H1 (cell line): ENCODE measurements around the gene CCDC80. TPM values are rescaled to one million over a fixed set of nuclear protein-coding genes. Genes with fewer than 3 reads are reported as not detected.

Experiments
- CTCF ChIA-PET: fragments of 300-600 bp; sonication (Branson Sonifier 250); formaldehyde crosslinking; loops from one replicate; lab custom pipeline; 2021; ENCODE audit not compliant: partially characterized antibody; lab: Charles Lee
- POLR2A ChIA-PET: fragments of 300-600 bp; sonication (Branson Sonifier 250); formaldehyde crosslinking; loops from one replicate; lab custom pipeline; 2021; ENCODE audit warnings: inconsistent platforms; ENCODE audit not compliant: partially characterized antibody; lab: Charles Lee
- DNase-seq, 2 experiments: peaks; one replicate each; pipeline versions ENCODE4 v3.0.0 to v3.0.0-alpha.2; 2010 to 2022; ENCODE audit warnings: low spot score in 2 of 2, low read depth in 1 of 2, mixed read lengths in 1 of 2
- FAIRE-seq: peaks from 2 replicates; lab custom pipeline; 2011; peaks lifted over from hg19 to GRCh38; lab: Jason Lieb, UNC
- H2AFZ ChIP-seq: 2 replicates; pipeline ENCODE4 v1.8.1; 2012; ENCODE audit warnings: low read length, inconsistent platforms
- H2AK5ac ChIP-seq: 2 replicates; pipeline ENCODE4 v1.6.1; 2013; ENCODE audit warnings: low read depth, low read length
- H2BK120ac ChIP-seq: replicated peaks from 2 replicates; pipeline ENCODE3; 2013; ENCODE audit warnings: low read depth, low read length, inconsistent platforms
- H2BK12ac ChIP-seq: 2 replicates; pipeline ENCODE4 v1.6.1; 2013; ENCODE audit warnings: low read depth, low read length
- H2BK15ac ChIP-seq: 2 replicates; pipeline ENCODE4 v1.6.1; 2013; ENCODE audit warnings: low read length
- H2BK20ac ChIP-seq: 2 replicates; pipeline ENCODE4 v1.6.1; 2013; ENCODE audit warnings: low read length
- H2BK5ac ChIP-seq: 2 replicates; pipeline ENCODE4 v1.6.1; 2013; ENCODE audit warnings: low read depth, low read length
- H3K14ac ChIP-seq: 2 replicates; pipeline ENCODE4 v1.6.1; 2013; ENCODE audit warnings: inconsistent platforms; ENCODE audit not compliant: insufficient read length
- H3K18ac ChIP-seq: 2 replicates; pipeline ENCODE4 v1.6.1; 2013; ENCODE audit warnings: low read length; ENCODE audit errors: extremely low read depth
- H3K23ac ChIP-seq: 2 replicates; pipeline ENCODE4 v1.6.1; 2013; ENCODE audit warnings: inconsistent platforms; ENCODE audit not compliant: insufficient read length
- H3K23me2 ChIP-seq: 2 replicates; pipeline ENCODE4 v1.6.1; 2013; ENCODE audit warnings: low read depth, low read length
- H3K27ac ChIP-seq: 2 replicates; pipeline ENCODE4 v1.6.1; 2011; ENCODE audit warnings: low read depth, low read length, inconsistent platforms
- H3K27me3 ChIP-seq, 4 experiments: replicated peaks in 1 of 4; 1 replicate in 1 of 4; 2 replicates in 3 of 4; pipeline versions ENCODE4 v1.6.1 to v1.8.1; 2011 to 2013; ENCODE audit warnings: low read length in 3 of 4, mild to moderate bottlenecking in 3 of 4, inconsistent platforms in 2 of 4, mixed read lengths in 2 of 4, moderate library complexity in 1 of 4; ENCODE audit not compliant: control insufficient read depth in 3 of 4, insufficient read depth in 3 of 4; ENCODE audit errors: extremely low read depth in 1 of 4
- H3K36me3 ChIP-seq, 4 experiments: 2 replicates each; pipeline versions ENCODE4 v1.6.1 to v1.8.1; 2011 to 2013; ENCODE audit warnings: mild to moderate bottlenecking in 4 of 4, low read length in 3 of 4, moderate library complexity in 2 of 4, control low read depth in 1 of 4, inconsistent platforms in 1 of 4; ENCODE audit not compliant: insufficient read depth in 4 of 4, control insufficient read depth in 2 of 4
- H3K4ac ChIP-seq: replicated peaks from 2 replicates; pipeline ENCODE3; 2013; ENCODE audit warnings: low read length, low read depth, mixed read lengths, inconsistent platforms; ENCODE audit not compliant: insufficient read length
- H3K4me1 ChIP-seq, 4 experiments: replicated peaks in 1 of 4; 1 replicate in 1 of 4; 2 replicates in 3 of 4; pipeline versions ENCODE4 v1.6.1 to v1.8.1; 2011 to 2013; ENCODE audit warnings: low read length in 3 of 4, inconsistent platforms in 2 of 4, mixed read lengths in 1 of 4; ENCODE audit not compliant: insufficient read depth in 4 of 4, control insufficient read depth in 3 of 4
- H3K4me2 ChIP-seq, 2 experiments: 2 replicates each; pipeline versions ENCODE4 v1.6.1 to v1.8.1; 2011 to 2013; ENCODE audit warnings: low read depth in 2 of 2, low read length in 2 of 2, control low read depth in 1 of 2, inconsistent platforms in 1 of 2, mild to moderate bottlenecking in 1 of 2; ENCODE audit not compliant: insufficient read depth in 1 of 2
- H3K4me3 ChIP-seq, 4 experiments: fragments of 200-600, 300-600 bp in 1 of 4; sonication (generic), shearing (Covaris generic), sonication (Bioruptor Twin) in 1 of 4; 2 replicates each; pipeline versions ENCODE4 v1.5.1 to v1.8.1; 2011 to 2016; ENCODE audit warnings: low read length in 4 of 4, low read depth in 3 of 4, control low read depth in 2 of 4, inconsistent platforms in 2 of 4, mild to moderate bottlenecking in 2 of 4, mixed read lengths in 1 of 4, moderate library complexity in 1 of 4; ENCODE audit not compliant: insufficient read depth in 2 of 4; ENCODE audit errors: extremely low read depth in 1 of 4
- H3K56ac ChIP-seq: replicated peaks from 2 replicates; pipeline ENCODE3; 2013; ENCODE audit warnings: low read depth, mild to moderate bottlenecking, mixed read lengths, low read length, inconsistent platforms; ENCODE audit not compliant: insufficient read length
- H3K79me1 ChIP-seq: 2 replicates; pipeline ENCODE4 v1.6.1; 2013; ENCODE audit warnings: low read depth, low read length, control low read depth
- H3K79me2 ChIP-seq, 2 experiments: 2 replicates each; pipeline versions ENCODE4 v1.6.1 to v1.8.1; 2012 to 2013; ENCODE audit warnings: low read length in 2 of 2, mild to moderate bottlenecking in 2 of 2, inconsistent platforms in 1 of 2; ENCODE audit not compliant: insufficient read depth in 2 of 2, control insufficient read depth in 1 of 2
- H3K9ac ChIP-seq, 4 experiments: replicated peaks in 1 of 4; 1 replicate in 1 of 4; 2 replicates in 3 of 4; pipeline versions ENCODE4 v1.6.1 to v1.8.1; 2011 to 2013; ENCODE audit warnings: low read depth in 3 of 4, low read length in 3 of 4, control low read depth in 2 of 4, mild to moderate bottlenecking in 2 of 4, moderate library complexity in 2 of 4, inconsistent platforms in 1 of 4; ENCODE audit errors: extremely low read depth in 1 of 4
- H3K9me3 ChIP-seq, 2 experiments: 2 replicates each; pipeline versions ENCODE4 v1.6.1 to v1.8.1; 2012 to 2013; ENCODE audit warnings: mild to moderate bottlenecking in 2 of 2, moderate library complexity in 2 of 2, control low read depth in 1 of 2, inconsistent platforms in 1 of 2, low read depth in 1 of 2, low read length in 1 of 2, mixed read lengths in 1 of 2; ENCODE audit not compliant: insufficient read depth in 2 of 2
- H4K20me1 ChIP-seq, 2 experiments: replicated peaks in 1 of 2; 2 replicates each; pipeline versions ENCODE3 to v1.8.1; 2011 to 2013; ENCODE audit warnings: inconsistent platforms in 2 of 2, low read length in 2 of 2, mild to moderate bottlenecking in 1 of 2; ENCODE audit not compliant: insufficient read depth in 2 of 2, control insufficient read depth in 1 of 2
- H4K5ac ChIP-seq: 2 replicates; pipeline ENCODE4 v1.6.1; 2013; ENCODE audit warnings: low read length, low read depth, mixed read lengths, inconsistent platforms; ENCODE audit not compliant: insufficient read length
- H4K8ac ChIP-seq: 2 replicates; pipeline ENCODE4 v1.8.0; 2013; ENCODE audit warnings: mild to moderate bottlenecking, moderate library complexity, low read length, inconsistent platforms; ENCODE audit not compliant: insufficient read depth; ENCODE audit errors: extremely low read depth
- H4K91ac ChIP-seq: replicated peaks from 2 replicates; pipeline ENCODE3; 2013; ENCODE audit warnings: low read length, mixed read lengths, inconsistent platforms; ENCODE audit not compliant: insufficient read length
- ASH2L ChIP-seq: fragments of 200-600, 300-600 bp; sonication (generic); IDR thresholded peaks from one replicate; pipeline ENCODE4 v1.7.1; 2017; ENCODE audit warnings: low read length
- BCL11A ChIP-seq, 2 experiments: IDR thresholded peaks; one replicate each; pipeline ENCODE4 v1.6.1; 2011; ENCODE audit warnings: low read depth in 2 of 2, low read length in 2 of 2, mild to moderate bottlenecking in 2 of 2
- CHD1 ChIP-seq: IDR thresholded peaks from 2 replicates; pipeline ENCODE4 v1.6.1; 2012; ENCODE audit warnings: low read depth, low read length, improper control_type of control experiment
- GTF2F1 ChIP-seq: IDR thresholded peaks from 2 replicates; pipeline ENCODE4 v1.6.1; 2012; ENCODE audit warnings: low read depth, low read length, improper control_type of control experiment, borderline replicate concordance
- JUND ChIP-seq: IDR thresholded peaks from 2 replicates; pipeline ENCODE4 v1.6.1; 2011; ENCODE audit warnings: mild to moderate bottlenecking, improper control_type of control experiment, low read length
- POU5F1 ChIP-seq: IDR thresholded peaks from 2 replicates; pipeline ENCODE4 v1.6.1; 2011; ENCODE audit warnings: low read depth, mild to moderate bottlenecking, low read length, moderate library complexity
- RAD21 ChIP-seq, 2 experiments: IDR thresholded peaks in 1 of 2; conservative IDR thresholded peaks in 1 of 2; 2 replicates each; pipeline ENCODE4 v1.6.1; 2011; ENCODE audit warnings: low read depth in 2 of 2, low read length in 2 of 2, improper control_type of control experiment in 1 of 2, inconsistent platforms in 1 of 2, mild to moderate bottlenecking in 1 of 2, moderate library complexity in 1 of 2
- RFX5 ChIP-seq: IDR thresholded peaks from 2 replicates; pipeline ENCODE4 v1.6.1; 2011; ENCODE audit warnings: low read depth, low read length, improper control_type of control experiment, borderline replicate concordance
- SIRT6 ChIP-seq: IDR thresholded peaks from one replicate; pipeline ENCODE4 v1.7.1; 2012; ENCODE audit warnings: low read length, inconsistent platforms
- SP4 ChIP-seq: IDR thresholded peaks from 2 replicates; pipeline ENCODE4 v1.6.1; 2012; ENCODE audit warnings: low read length, inconsistent platforms
- TEAD4 ChIP-seq: IDR thresholded peaks from 2 replicates; pipeline ENCODE4 v1.6.1; 2012; ENCODE audit warnings: low read depth, low read length, inconsistent platforms, mixed read lengths
- YY1 ChIP-seq: IDR thresholded peaks from 2 replicates; pipeline ENCODE4 v1.6.1; 2011; ENCODE audit warnings: low read depth, mild to moderate bottlenecking, low read length
- WGBS, 2 experiments: shearing (Covaris generic) in 1 of 2; methylation state at CpG; one replicate each; pipeline versions ENCODE4 v1.1.6 to v1.1.7; 2013 to 2015; ENCODE audit warnings: low lambda C conversion rate in 2 of 2, mixed read lengths in 2 of 2, inconsistent platforms in 1 of 2, low coverage in 1 of 2, missing lambda C conversion rate in 1 of 2; ENCODE audit not compliant: insufficient replicate concordance in 2 of 2, insufficient coverage in 1 of 2, insufficient read length in 1 of 2; ENCODE audit errors: extremely low coverage in 1 of 2, missing lambda C conversion rate in 1 of 2; 5-methylcytosine and 5-hydroxymethylcytosine counted together
- polyA plus RNA-seq, 7 experiments: library from polyadenylated mRNA; depleted of rRNA in 3 of 7; stranded (reverse) in 5 of 7; unstranded in 2 of 7; fragments of >200 nt in 5 of 7; fragments of 200-250 nt in 2 of 7; gene quantifications; 1 replicate in 5 of 7; 2 replicates in 1 of 7; 4 replicates in 1 of 7; pipeline versions ENCODE4 v1.2.1 to v1.2.3, GENCODE V29; 2011 to 2013; ENCODE audit warnings: missing spikeins in 2 of 7, mixed read lengths in 2 of 7
- total RNA-seq: library from RNA; stranded (reverse); fragmentation: NEBNext Ultra II Directional; extraction: Animal tissue kit (Norgen Biotek cat#: 25700); gene quantifications from 2 replicates; pipeline ENCODE4 v1.2.1, GENCODE V29; 2021
- TF ChIP-seq, protein P1 (sequence below): IDR thresholded peaks from 2 replicates; pipeline ENCODE4 v1.6.1; 2012; ENCODE audit warnings: inconsistent platforms

CCDC80 gene
- total and polyA plus RNA-seq, 2 of the 8 experiments (the other 6 are each of a cell fraction or from before 2014, with no cell fraction given) = 1.1 to 12.9 TPM

DNA sequence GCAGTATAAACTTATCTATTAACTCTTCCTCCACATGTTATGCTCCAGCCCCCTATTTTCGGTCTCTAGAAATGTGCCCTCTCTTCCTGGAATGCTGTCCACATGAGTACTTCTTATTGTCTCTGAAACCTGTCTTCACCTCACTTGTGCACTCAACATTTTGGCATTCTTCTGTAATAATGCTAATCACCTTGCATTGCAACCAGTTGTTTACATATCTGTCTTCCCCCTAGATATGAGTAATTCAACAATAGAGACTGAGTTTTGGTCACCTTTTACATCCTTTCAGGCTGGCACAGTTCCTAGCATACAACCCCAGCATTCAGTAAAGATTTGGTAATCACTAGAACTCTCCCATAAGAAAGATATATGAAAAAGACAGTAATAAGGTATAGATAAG is 17.2 kb downstream of the CCDC80 start:
- WGBS, 2 experiments = 95% methylated on average over 1 of the region's 1 CpG; no CpG with 5 or more reads in 1 of the 2 experiments
- CTCF ChIA-PET = interaction anchor here (1.2 kb wide), 1 partner anchor 19 kb away, joined by 3 read pairs; no protein-coding TSS in a partner anchor

More for the DNA sequence above, 17.2 kb downstream of the CCDC80 start:
- Histone ChIP-seq H3K36me3 (no peaks in the 10 kb centered on the region), H2AK5ac (no peak overlapping the region), H2BK20ac (no peak overlapping the region), H3K27me3 (no peaks in the 10 kb centered on the region), H3K23me2 (no peaks in the 10 kb centered on the region), H4K91ac (no peak overlapping the region), H4K20me1 (no peaks in the 10 kb centered on the region), H3K27ac (no peak overlapping the region), H3K56ac (no peak overlapping the region), H3K4me2 (no peak overlapping the region), H3K79me2 (no peaks in the 10 kb centered on the region), H3K9ac (no peak overlapping the region), H4K8ac (no peak overlapping the region), H2BK120ac (no peak overlapping the region), H2BK15ac (no peak overlapping the region), H3K4me3 (no peak overlapping the region), H4K5ac (no peak overlapping the region), H2BK5ac (no peak overlapping the region), H2AFZ (no peak overlapping the region), H3K9me3 (no peaks in the 10 kb centered on the region; a peak in 1 of 4 replicates), H3K79me1 (no peaks in the 10 kb centered on the region), H3K18ac (no peak overlapping the region), H3K23ac (no peak overlapping the region), H3K14ac (no peak overlapping the region), H3K4ac (no peak overlapping the region), H3K4me1 (peaks cover 0 to 4% (median 0%) of the 10 kb centered on the region in 4 experiments; a peak in 2 of 7 replicates), H2BK12ac (no peak overlapping the region)
- TF ChIP-seq JUND (no peak), RAD21 (IDR thresholded peaks at IDR 0.05 in 1 of 2, conservative IDR thresholded peaks at IDR 0.05 in 1 of 2; ENCODE audit: low read depth in 2 of 2, low read length in 2 of 2) (no peak), YY1 (no peak), SP4 (no peak), POU5F1 (no peak), ASH2L (no peak), SIRT6 (no peak), TEAD4 (no peak), BCL11A (IDR thresholded peaks at IDR 0.05; ENCODE audit: low read depth in 2 of 2, low read length in 2 of 2) (no peak), RFX5 (no peak), GTF2F1 (no peak), CHD1 (no peak)
- TF ChIP-seq, protein P1, sequence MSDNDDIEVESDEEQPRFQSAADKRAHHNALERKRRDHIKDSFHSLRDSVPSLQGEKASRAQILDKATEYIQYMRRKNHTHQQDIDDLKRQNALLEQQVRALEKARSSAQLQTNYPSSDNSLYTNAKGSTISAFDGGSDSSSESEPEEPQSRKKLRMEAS = no peak
- POLR2A ChIA-PET = no interaction called here
- DNase-seq (no peak), FAIRE-seq (no peak)
